Gastrocnemius medialis (tissue), 4 donors: ENCODE measurements around the gene IRAK2. TPM values are rescaled to one million over a fixed set of nuclear protein-coding genes. Genes with fewer than 3 reads are reported as not detected.

ENCODE experiments used
- ATAC-seq, 2 donors: fragments of 150-250 bp; one replicate each; pipeline ENCODE4 v1.9.1; 2016
- DNase-seq, 2 donors: peaks; one replicate each; pipeline ENCODE4 v3.0.0-alpha.2; 2019
- H3K27ac ChIP-seq, 4 donors: fragments of 200-600 bp; sonication (generic); 1 replicate in 1 of 4; 2 replicates in 3 of 4; pipeline ENCODE4 v1.5.1; 2016 to 2018; ENCODE audit warnings: mild to moderate bottlenecking in 2 of 4, moderate library complexity in 1 of 4
- H3K27me3 ChIP-seq, 3 donors: fragments of 200-600 bp; sonication (generic) in 2 of 3; 1 replicate in 1 of 3; 2 replicates in 2 of 3; pipeline versions ENCODE4 v1.5.1 to v1.6.0; 2016 to 2019; ENCODE audit warnings: mild to moderate bottlenecking in 1 of 3, moderate library complexity in 1 of 3
- H3K36me3 ChIP-seq, 2 donors: fragments of 200-600 bp; sonication (generic) in 1 of 2; one replicate each; pipeline ENCODE4 v1.5.1; 2017 to 2018
- H3K4me1 ChIP-seq, 2 donors: fragments of 200-600 bp; sonication (generic) in 1 of 2; one replicate each; pipeline ENCODE4 v1.5.1; 2016 to 2017; ENCODE audit warnings: mild to moderate bottlenecking in 2 of 2
- H3K4me3 ChIP-seq, 4 donors: fragments of 200-600 bp; sonication (generic) in 3 of 4; 1 replicate in 1 of 4; 2 replicates in 3 of 4; pipeline ENCODE4 v1.5.1; 2016 to 2019; ENCODE audit warnings: mild to moderate bottlenecking in 2 of 4
- H3K9me3 ChIP-seq, 3 donors: fragments of 200-600 bp; sonication (generic) in 2 of 3; 1 replicate in 1 of 3; 2 replicates in 2 of 3; pipeline ENCODE4 v1.5.1; 2016 to 2019
- POLR2A ChIP-seq, 2 donors: fragments of 450-650 bp; IDR thresholded peaks; one replicate each; pipeline ENCODE4 v1.6.1; 2017; ENCODE audit warnings: antibody characterized with exemption in 2 of 2, mild to moderate bottlenecking in 2 of 2, moderate library complexity in 2 of 2
- in situ Hi-C, 4 donors: fragments of 200-750 bp; cut with MboI; loops; one replicate each; pipeline versions ENCODE4 v1.15.0 to v1.8.0; 2017; ENCODE audit warnings: low sequenced_read_pairs in 4 of 4
- intact Hi-C: fragments of 100-400 bp; cut with DNase I; formaldehyde crosslinking; loops from one replicate; pipeline ENCODE4 v1.15.1; 2023; ENCODE audit warnings: low total_unique reads
- total RNA-seq, 4 donors: library from RNA; depleted of rRNA; stranded (reverse); fragments of >200 nt; gene quantifications; one replicate each; pipeline versions ENCODE4 v1.1.0 to v1.2.3, GENCODE V29; 2016
- TF ChIP-seq, protein P1 (sequence below), 5 experiments: fragments of 450-650 bp in 3 of 5; fragments of 200-600 bp in 2 of 5; sonication (generic) in 2 of 5; IDR thresholded peaks in 4 of 5; conservative IDR thresholded peaks in 1 of 5; 1 replicate in 4 of 5; 2 replicates in 1 of 5; pipeline ENCODE4 v1.5.1; 2016 to 2019; ENCODE audit warnings: antibody characterized with exemption in 5 of 5, mild to moderate bottlenecking in 3 of 5, moderate library complexity in 3 of 5

Gene IRAK2
- total RNA-seq, 4 donors from 2014 or later, result 21.9 to 42.0 (median 25.8) TPM

DNA sequence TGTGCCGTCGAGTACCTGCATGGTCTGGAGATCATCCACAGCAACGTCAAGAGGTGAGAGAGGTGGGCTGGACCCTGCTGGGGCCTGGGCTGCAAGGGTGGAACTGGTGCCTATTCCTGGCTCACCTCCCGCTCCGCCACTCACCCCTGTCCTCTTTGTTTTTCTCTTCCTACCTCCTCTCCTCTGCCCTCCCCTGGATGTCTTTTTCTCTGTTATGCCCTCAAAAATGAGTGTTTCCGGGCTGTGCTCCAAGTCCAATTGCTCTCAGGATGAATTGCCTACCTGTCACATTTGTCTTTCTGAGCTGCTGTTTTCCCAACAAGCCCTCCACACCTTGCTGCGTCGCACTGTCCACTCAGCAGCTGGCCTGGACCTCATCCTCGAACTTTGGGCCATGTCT lies 55.0 kb downstream of the IRAK2 start:
- DNase-seq (no peak), ATAC-seq (no peak)
- H3K27me3 ChIP-seq, result no peaks in the 10 kb centered on the region
- H3K4me3 ChIP-seq, result no peak overlapping the region
- H3K27ac ChIP-seq, result no peak overlapping the region
- H3K9me3 ChIP-seq, result no peaks in the 10 kb centered on the region
- intact Hi-C loops (loop anchor here (10.0 kb wide), 1 partner anchor 105 kb away; the partner anchor contains the start of gene BRK1), in situ Hi-C loops (loop anchor here in 3 of 4 donors (5.0 to 10.0 kb wide), 2 partner anchors 52 to 55 kb away; partner anchors contain the start of gene IRAK2 (in 2 of the 3))
- peaks cover 0 to under 1% of the 10 kb centered on the region in 2 donors for H3K4me1 ChIP-seq
- TF ChIP-seq, protein P1, sequence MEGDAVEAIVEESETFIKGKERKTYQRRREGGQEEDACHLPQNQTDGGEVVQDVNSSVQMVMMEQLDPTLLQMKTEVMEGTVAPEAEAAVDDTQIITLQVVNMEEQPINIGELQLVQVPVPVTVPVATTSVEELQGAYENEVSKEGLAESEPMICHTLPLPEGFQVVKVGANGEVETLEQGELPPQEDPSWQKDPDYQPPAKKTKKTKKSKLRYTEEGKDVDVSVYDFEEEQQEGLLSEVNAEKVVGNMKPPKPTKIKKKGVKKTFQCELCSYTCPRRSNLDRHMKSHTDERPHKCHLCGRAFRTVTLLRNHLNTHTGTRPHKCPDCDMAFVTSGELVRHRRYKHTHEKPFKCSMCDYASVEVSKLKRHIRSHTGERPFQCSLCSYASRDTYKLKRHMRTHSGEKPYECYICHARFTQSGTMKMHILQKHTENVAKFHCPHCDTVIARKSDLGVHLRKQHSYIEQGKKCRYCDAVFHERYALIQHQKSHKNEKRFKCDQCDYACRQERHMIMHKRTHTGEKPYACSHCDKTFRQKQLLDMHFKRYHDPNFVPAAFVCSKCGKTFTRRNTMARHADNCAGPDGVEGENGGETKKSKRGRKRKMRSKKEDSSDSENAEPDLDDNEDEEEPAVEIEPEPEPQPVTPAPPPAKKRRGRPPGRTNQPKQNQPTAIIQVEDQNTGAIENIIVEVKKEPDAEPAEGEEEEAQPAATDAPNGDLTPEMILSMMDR (IDR thresholded peaks at IDR 0.05 in 4 of 5, conservative IDR thresholded peaks at IDR 0.05 in 1 of 5), result no peak
- no peak for TF ChIP-seq POLR2A (IDR thresholded peaks at IDR 0.05)
- peaks cover 0 to 67% of the 10 kb centered on the region in 2 donors for H3K36me3 ChIP-seq

DNA sequence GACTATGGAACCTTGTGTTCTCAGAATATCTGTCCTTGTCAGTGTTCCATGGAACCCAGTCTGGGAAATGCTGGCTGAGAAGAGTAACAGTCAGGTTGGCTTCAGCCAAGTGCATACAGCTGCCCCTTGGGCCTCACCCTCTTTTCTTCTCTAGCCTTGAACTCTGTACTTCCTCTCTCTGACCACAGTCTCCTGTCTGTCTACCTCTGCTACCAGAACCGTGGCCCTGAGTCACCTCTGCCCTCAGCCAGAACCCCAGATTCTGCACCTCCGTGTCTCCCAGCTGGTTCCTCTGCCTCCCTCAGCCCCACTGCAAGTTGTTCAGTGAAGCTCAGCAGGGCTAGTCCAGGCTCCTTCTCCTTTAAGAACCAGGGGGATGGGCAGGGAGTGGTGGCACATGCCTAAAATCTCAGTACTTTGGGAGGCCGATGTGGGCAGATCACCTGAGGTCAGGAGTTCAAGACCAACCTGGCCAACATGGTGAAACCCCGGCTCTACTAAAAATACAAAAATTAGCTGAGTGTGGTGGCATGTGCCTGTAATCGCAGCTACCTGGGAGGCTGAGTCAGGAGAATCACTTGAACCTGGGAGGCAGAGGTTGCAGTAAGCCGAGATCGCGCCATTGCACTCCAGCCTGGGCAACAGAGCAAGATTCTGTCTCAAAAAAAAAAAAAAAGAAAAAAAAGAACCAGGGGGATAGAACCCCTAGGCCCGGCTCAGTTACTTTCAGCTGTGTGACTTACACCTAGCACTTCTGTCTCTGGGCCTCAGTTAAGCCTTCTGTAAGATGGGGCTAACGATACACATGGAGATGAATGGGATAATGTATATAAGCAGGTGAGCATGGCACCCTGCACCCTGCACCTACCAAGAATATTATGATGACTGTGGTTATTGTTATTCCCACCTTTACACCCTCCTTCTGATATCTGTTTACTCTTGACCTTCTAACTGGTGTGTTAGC lies 59.2 kb downstream of the IRAK2 start:
- Histone ChIP-seq H3K27me3 (no peaks in the 10 kb centered on the region), H3K4me1 (peaks cover 0 to 5% of the 10 kb centered on the region in 2 donors), H3K4me3 (no peak overlapping the region), H3K36me3 (peaks cover 0 to 49% of the 10 kb centered on the region in 2 donors), H3K9me3 (no peaks in the 10 kb centered on the region), H3K27ac (peak overlapping the region in 3 of 4 donors; percentile 24 to 54 (median 36))
- no peak for DNase-seq
- ATAC-seq, result no peak
- intact Hi-C loops, result loop anchor here (10.0 kb wide), 1 partner anchor 109 kb away; the partner anchor contains the start of gene BRK1
- TF ChIP-seq, protein P1 (IDR thresholded peaks at IDR 0.05 in 4 of 5, conservative IDR thresholded peaks at IDR 0.05 in 1 of 5), result no peak
- no peak for TF ChIP-seq POLR2A (IDR thresholded peaks at IDR 0.05)
- in situ Hi-C loops, result loop anchor here in 2 of 4 donors (10.0 kb wide), 1 partner anchor 59 kb away; the partner anchor contains the start of gene IRAK2 (in 2 of the 2)

DNA sequence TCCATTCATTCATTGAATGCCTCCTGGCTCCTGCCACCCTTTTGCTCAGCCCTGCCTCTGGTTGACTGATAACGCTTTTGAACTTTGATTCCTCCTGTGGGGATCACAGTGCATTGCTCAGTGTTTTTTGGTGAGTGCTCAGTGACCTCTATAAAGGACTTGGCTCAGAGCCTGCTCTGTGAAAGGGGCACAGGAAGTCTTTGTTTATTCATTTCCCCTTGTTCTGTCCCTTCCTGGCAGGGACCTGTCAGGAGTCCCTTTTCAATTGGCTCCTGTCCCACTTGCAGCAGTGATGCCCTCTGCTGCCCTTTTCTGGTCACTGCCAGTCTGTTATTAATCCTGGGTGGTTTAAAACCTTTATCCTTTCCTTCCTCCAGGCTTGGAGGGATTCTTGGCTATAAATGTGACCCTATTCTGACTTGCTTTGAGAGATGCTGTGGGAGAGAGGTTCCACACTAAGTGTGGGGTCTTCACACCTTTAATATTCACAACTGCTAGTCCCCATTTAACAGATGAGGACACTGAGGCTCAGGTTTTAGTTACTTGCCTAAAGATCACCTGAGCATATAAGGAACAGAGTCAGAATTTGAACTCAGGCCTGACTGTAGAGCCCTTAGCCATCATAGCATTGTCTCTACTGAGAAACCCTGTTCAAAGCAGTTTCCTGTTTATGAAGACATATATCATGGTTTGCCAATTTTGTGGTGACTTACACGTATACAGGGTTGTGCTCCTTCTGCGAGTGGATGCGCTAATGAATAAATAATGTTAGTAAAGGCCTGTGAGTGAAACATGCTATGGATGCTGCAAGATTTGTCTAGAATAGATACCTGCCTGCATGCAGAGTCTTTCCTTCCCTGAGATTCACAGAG lies 60.3 kb downstream of the IRAK2 start:
- peaks cover 0 to 5% of the 10 kb centered on the region in 2 donors for H3K4me1 ChIP-seq
- in situ Hi-C loops, result loop anchor here in 3 of 4 donors (5.0 to 10.0 kb wide), 2 partner anchors 60 to 63 kb away; partner anchors contain the start of gene IRAK2 (in 3 of the 3)
- intact Hi-C loops, result loop anchor here (1.0 to 10.0 kb wide), 4 partner anchors 36 to 293 kb away; partner anchors contain the start of genes BRK1, CRELD1 and IRAK2
- H3K27ac ChIP-seq, result peak overlapping the region in 3 of 4 donors; percentile 11 to 64 (median 45)
- peak; percentile 89 to 95 for ATAC-seq
- no peak for TF ChIP-seq POLR2A (IDR thresholded peaks at IDR 0.05)
- TF ChIP-seq, protein P1 (IDR thresholded peaks at IDR 0.05 in 4 of 5, conservative IDR thresholded peaks at IDR 0.05 in 1 of 5), result peak; percentile 77 to 90 (median 85)
- peaks cover 0 to 50% of the 10 kb centered on the region in 2 donors for H3K36me3 ChIP-seq
- H3K27me3 ChIP-seq, result no peaks in the 10 kb centered on the region
- DNase-seq, result peak; percentile 66 to 81
- no peak overlapping the region for H3K4me3 ChIP-seq
- H3K9me3 ChIP-seq, result no peaks in the 10 kb centered on the region

DNA sequence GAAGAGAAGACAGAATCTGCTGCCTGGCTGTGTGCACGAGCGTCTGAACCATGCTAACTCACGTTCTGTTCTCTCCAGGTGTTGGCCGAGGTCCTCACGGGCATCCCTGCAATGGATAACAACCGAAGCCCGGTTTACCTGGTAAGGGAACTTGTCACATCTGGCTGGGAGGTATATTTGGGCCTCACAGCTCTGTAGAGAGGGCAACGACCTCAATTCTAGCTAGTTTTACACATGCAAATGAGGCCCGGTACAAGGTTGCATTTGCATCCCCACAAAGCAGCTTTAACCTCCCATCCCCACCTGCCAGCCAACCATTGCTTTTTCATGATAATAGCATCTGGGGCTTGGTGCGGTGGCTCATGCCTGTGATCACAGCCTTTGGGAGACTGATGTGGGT lies 61.6 kb downstream of the IRAK2 start:
- no peak for TF ChIP-seq POLR2A (IDR thresholded peaks at IDR 0.05)
- TF ChIP-seq, protein P1 (IDR thresholded peaks at IDR 0.05 in 4 of 5, conservative IDR thresholded peaks at IDR 0.05 in 1 of 5), result no peak
- intact Hi-C loops (loop anchor here (5.0 to 10.0 kb wide), 2 partner anchors 111 to 294 kb away; partner anchors contain the start of genes BRK1 and CRELD1), in situ Hi-C loops (loop anchor here in 3 of 4 donors (5.0 to 10.0 kb wide), 2 partner anchors 61 to 64 kb away; partner anchors contain the start of gene IRAK2 (in 3 of the 3))

More for the DNA sequence above, 61.6 kb downstream of the IRAK2 start:
- Histone ChIP-seq H3K27me3 (no peaks in the 10 kb centered on the region), H3K9me3 (no peaks in the 10 kb centered on the region), H3K36me3 (peaks cover 0 to 50% of the 10 kb centered on the region in 2 donors), H3K4me3 (no peak overlapping the region), H3K27ac (no peak overlapping the region), H3K4me1 (peaks cover 0 to 5% of the 10 kb centered on the region in 2 donors)
- ATAC-seq (no peak), DNase-seq (no peak)
